Measurements from ENCODE around the gene ZNF740. TPM values are rescaled to one million over a fixed set of nuclear protein-coding genes. Genes with fewer than 3 reads are reported as not detected.

ZNF740 gene
- total and polyA plus RNA-seq, 10 of the 15 experiments (the other 5 are each of a cell fraction or from before 2014, with no cell fraction given) = 1.4 to 33.6 (median 11.3) TPM

DNA sequence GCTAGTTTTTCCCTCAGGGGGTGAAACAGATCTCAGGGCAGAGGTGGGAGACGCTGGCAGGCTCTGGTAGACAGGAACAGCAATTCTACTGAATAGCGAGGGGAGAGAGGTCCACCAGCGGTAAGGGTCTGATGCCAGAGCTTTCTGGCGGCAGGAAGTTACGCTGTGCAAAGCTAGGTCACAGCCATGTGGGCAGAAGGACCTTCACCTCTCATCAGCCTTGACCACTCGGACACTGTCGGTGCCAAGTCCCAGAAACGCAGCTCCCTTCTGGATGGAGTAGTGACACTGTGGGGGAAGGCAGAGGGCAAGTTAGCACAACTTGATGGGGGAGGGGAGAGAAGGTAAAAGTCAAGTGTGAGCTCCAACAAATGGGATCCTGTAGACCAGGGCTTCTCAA is 10.3 kb upstream of the ZNF740 start:
- no peak for TF ChIP-seq RELB (IDR thresholded peaks at IDR 0.05; ENCODE audit: low read depth)
- TF ChIP-seq E4F1 (IDR thresholded peaks at IDR 0.05; ENCODE audit: borderline replicate concordance, partially characterized antibody) = no peak
- TF ChIP-seq ZSCAN29 (IDR thresholded peaks at IDR 0.05) = no peak
- no peak for TF ChIP-seq KLF5 (IDR thresholded peaks at IDR 0.05; ENCODE audit: partially characterized antibody)
- no peak for TF ChIP-seq CEBPB (IDR thresholded peaks at IDR 0.05; ENCODE audit: borderline replicate concordance in 1 of 2, low read depth in 2 of 2, low read length in 2 of 2)
- TF ChIP-seq TCF7 (IDR thresholded peaks at IDR 0.05; ENCODE audit: borderline replicate concordance) = no peak
- TF ChIP-seq NR2F1 (conservative IDR thresholded peaks at IDR 0.05) = no peak
- no peak for TF ChIP-seq PML (IDR thresholded peaks at IDR 0.05; ENCODE audit: low read length)
- TF ChIP-seq SUZ12 (IDR thresholded peaks at IDR 0.05; ENCODE audit: unreplicated experiment) = no peak
- no peak for TF ChIP-seq SMAD1 (IDR thresholded peaks at IDR 0.05; ENCODE audit: low read depth, partially characterized antibody)
- ChIA-PET CTCF (interaction anchor here (8.0 kb wide), 1 partner anchor 11 kb away, joined by 66 read pairs; no protein-coding TSS in a partner anchor), SMC1A (ENCODE audit: uncharacterized antibody, unreplicated experiment) (no interaction called here), POLR2A (no interaction called here), RAD21 (ENCODE audit: unreplicated experiment) (no interaction called here)
- Histone ChIP-seq H4K20me1 (ENCODE audit: control insufficient read depth, insufficient read depth) (no peaks in the 10 kb centered on the region), H3K36me3 (ENCODE audit: control insufficient read depth in 2 of 2, insufficient read depth in 2 of 2, low read length in 1 of 2) (peaks cover 0 to 1% of the 10 kb centered on the region in 2 experiments; a peak in 1 of 4 replicates), H3K4me3 (no peak overlapping the region), H3K27ac (ENCODE audit: control insufficient read depth, insufficient read depth) (no peak overlapping the region), H3K9me3 (replicated peaks; ENCODE audit: control insufficient read depth, insufficient read depth, low read length) (no peaks in the 10 kb centered on the region), H3K9ac (ENCODE audit: control insufficient read depth, insufficient read depth, low read length) (no peak overlapping the region), H2AFZ (ENCODE audit: control insufficient read depth, low read depth, low read length) (no peak overlapping the region), H3K4me2 (ENCODE audit: control insufficient read depth, insufficient read depth) (no peak overlapping the region), H3K4me1 (ENCODE audit: control insufficient read depth, insufficient read depth, low read length) (0 out of 2 replicates have a peak, but pooled peaks cover 2% of the 10 kb centered on the region), H3K79me2 (ENCODE audit: control insufficient read depth, insufficient read depth, low read length) (no peaks in the 10 kb centered on the region), H3K27me3 (replicated peaks in 1 of 2; ENCODE audit: control insufficient read depth in 2 of 2, insufficient read depth in 2 of 2, low read length in 1 of 2) (no peaks in the 10 kb centered on the region)
- intact Hi-C loops (cut with micrococcal nuclease; ENCODE audit: unreplicated experiment) = no loop called here
- FAIRE-seq = no peak
- in situ Hi-C loops (cut with MboI) = no loop called here
- WGBS (ENCODE audit: insufficient coverage, insufficient replicate concordance, low lambda C conversion rate, missing lambda C conversion rate) = 88% methylated on average over 8 of the region's 8 CpGs
- DNase-seq (ENCODE audit: low read depth, low spot score) = no peak
- BruUV-seq (replicated peaks) = no TSS peak
- no peak for ATAC-seq

Data from GM12878 (cell line).